ENCODE measurements around the gene INTS11. TPM values are rescaled to one million over a fixed set of nuclear protein-coding genes. Genes with fewer than 3 reads are reported as not detected.
A peak's percentile ranks its signal among the peaks of the same experiment; 100 is the strongest.

INTS11 gene
- total and polyA plus RNA-seq, 9 of the 15 experiments (the other 6 are each of a cell fraction or from before 2014, with no cell fraction given): 3.6 to 183 (median 110) TPM

DNA sequence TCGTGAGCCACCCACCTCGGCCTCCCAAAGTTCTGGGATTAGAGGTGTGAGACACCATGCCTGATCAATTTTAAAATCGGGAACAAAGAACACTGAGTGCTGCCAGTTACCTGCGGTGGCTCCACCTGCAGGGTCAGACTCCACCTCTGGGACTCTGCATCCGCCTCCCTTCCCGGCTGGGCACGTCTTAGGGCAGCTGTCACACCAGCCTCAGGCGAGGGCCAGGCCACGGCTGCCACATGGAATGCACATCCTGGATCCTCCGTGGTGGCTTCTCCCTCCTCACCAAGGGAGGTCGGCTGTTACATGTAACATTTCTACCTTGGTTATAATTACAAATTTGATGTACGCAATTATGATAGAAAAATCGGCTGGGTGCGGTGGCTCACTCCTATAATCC, 39.8 kb upstream of the INTS11 start (continued):
- TF ChIP-seq, protein P1, sequence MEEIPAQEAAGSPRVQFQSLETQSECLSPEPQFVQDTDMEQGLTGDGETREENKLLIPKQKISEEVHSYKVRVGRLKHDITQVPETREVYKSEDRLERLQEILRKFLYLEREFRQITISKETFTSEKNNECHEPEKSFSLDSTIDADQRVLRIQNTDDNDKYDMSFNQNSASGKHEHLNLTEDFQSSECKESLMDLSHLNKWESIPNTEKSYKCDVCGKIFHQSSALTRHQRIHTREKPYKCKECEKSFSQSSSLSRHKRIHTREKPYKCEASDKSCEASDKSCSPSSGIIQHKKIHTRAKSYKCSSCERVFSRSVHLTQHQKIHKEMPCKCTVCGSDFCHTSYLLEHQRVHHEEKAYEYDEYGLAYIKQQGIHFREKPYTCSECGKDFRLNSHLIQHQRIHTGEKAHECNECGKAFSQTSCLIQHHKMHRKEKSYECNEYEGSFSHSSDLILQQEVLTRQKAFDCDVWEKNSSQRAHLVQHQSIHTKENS (CRISPR knock-in tag; IDR thresholded peaks at IDR 0.05): no peak

DNA sequence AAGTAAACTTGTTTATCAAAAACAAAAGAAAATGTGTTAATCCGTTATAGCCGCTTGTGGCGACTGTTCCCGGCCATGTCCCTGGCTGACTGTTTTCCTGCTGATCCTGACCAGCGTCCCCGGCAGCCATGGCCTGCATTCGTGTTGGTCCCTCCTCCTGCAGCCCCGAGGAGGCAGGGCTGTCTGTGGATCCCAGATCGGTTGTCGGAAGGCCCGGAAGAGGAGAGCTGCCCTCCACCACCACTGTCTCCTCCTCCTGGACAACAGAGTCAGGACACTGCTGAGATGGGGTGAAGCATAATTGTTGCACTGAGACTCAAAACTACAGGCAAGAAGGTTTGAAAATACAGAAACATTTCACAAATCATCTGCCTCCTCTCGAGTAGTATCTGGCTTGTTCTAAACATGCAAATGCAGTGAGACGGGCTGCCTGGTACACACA, 37.5 kb upstream of the INTS11 start:
- peaks cover 12% of the 10 kb centered on the region for H3K9me3 ChIP-seq (replicated peaks; ENCODE audit: control insufficient read depth, insufficient read depth, low read depth, low read length)
- H2AFZ ChIP-seq (ENCODE audit: low read depth, low read length): peak overlapping the region; percentile 20; the same call in 1 of the 2 replicates
- H3K4me1 ChIP-seq (replicated peaks in 1 of 2; ENCODE audit: control insufficient read depth in 2 of 2, insufficient read depth in 2 of 2, low read length in 2 of 2): peaks cover 19 to 51% of the 10 kb centered on the region in 2 experiments
- 0 out of 4 replicates have a peak overlapping the region, but pooled peaks of 1 of the 2 experiments have one; percentile 47 for H3K9ac ChIP-seq (ENCODE audit: insufficient read depth in 1 of 2, low read depth in 2 of 2, low read length in 2 of 2)
- no peak overlapping the region for H3K4me2 ChIP-seq (ENCODE audit: insufficient read depth, low read length)
- no peaks in the 10 kb centered on the region for H4K20me1 ChIP-seq (replicated peaks; ENCODE audit: control insufficient read depth, insufficient read depth, low read length)
- H3K27ac ChIP-seq (ENCODE audit: extremely low read depth, low read depth, low read length): no peak overlapping the region
- TF ChIP-seq YY1 (IDR thresholded peaks at IDR 0.05; ENCODE audit: borderline replicate concordance in 1 of 3, control insufficient read depth in 1 of 3, extremely low read depth in 1 of 3, insufficient read depth in 3 of 3, insufficient read length in 1 of 3, insufficient replicate concordance in 2 of 3, low read depth in 1 of 3, low read length in 2 of 3) (peak in 1 of 3 experiments; percentile 28), SMARCB1 (IDR thresholded peaks at IDR 0.05; ENCODE audit: insufficient read length, low read depth) (no peak), SP2 (IDR thresholded peaks at IDR 0.05; ENCODE audit: extremely low read depth, low read depth, low read length, poor library complexity, severe bottlenecking) (no peak), ZBTB17 (CRISPR knock-in tag; IDR thresholded peaks at IDR 0.05) (peak; percentile 58; the same call in 1 of the 2 replicates)
- TF ChIP-seq, protein P2, sequence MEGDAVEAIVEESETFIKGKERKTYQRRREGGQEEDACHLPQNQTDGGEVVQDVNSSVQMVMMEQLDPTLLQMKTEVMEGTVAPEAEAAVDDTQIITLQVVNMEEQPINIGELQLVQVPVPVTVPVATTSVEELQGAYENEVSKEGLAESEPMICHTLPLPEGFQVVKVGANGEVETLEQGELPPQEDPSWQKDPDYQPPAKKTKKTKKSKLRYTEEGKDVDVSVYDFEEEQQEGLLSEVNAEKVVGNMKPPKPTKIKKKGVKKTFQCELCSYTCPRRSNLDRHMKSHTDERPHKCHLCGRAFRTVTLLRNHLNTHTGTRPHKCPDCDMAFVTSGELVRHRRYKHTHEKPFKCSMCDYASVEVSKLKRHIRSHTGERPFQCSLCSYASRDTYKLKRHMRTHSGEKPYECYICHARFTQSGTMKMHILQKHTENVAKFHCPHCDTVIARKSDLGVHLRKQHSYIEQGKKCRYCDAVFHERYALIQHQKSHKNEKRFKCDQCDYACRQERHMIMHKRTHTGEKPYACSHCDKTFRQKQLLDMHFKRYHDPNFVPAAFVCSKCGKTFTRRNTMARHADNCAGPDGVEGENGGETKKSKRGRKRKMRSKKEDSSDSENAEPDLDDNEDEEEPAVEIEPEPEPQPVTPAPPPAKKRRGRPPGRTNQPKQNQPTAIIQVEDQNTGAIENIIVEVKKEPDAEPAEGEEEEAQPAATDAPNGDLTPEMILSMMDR (IDR thresholded peaks at IDR 0.05 in 2 of 3, conservative IDR thresholded peaks at IDR 0.05 in 1 of 3; ENCODE audit: insufficient read depth in 2 of 3, low read depth in 1 of 3, low read length in 3 of 3): 0 out of 6 replicates have a peak, but pooled peaks of 1 of the 3 experiments have one; percentile 8
- TF ChIP-seq, protein P3, sequence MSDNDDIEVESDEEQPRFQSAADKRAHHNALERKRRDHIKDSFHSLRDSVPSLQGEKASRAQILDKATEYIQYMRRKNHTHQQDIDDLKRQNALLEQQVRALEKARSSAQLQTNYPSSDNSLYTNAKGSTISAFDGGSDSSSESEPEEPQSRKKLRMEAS (CRISPR knock-in tag; IDR thresholded peaks at IDR 0.05): no peak
- TF ChIP-seq, protein P4, sequence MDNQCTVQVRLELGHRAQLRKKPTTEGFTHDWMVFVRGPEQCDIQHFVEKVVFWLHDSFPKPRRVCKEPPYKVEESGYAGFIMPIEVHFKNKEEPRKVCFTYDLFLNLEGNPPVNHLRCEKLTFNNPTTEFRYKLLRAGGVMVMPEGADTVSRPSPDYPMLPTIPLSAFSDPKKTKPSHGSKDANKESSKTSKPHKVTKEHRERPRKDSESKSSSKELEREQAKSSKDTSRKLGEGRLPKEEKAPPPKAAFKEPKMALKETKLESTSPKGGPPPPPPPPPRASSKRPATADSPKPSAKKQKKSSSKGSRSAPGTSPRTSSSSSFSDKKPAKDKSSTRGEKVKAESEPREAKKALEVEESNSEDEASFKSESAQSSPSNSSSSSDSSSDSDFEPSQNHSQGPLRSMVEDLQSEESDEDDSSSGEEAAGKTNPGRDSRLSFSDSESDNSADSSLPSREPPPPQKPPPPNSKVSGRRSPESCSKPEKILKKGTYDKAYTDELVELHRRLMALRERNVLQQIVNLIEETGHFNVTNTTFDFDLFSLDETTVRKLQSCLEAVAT (IDR thresholded peaks at IDR 0.05): peak in 1 of 2 experiments; percentile 76; a peak in 2 of 4 replicates
- in situ Hi-C loops (cut with MboI): loop anchor here (10.0 kb wide), 1 partner anchor 553 kb away; the partner anchor contains the start of genes CALML6 and TMEM52
- no peak overlapping the region for H3K4me3 ChIP-seq
- H3K36me3 ChIP-seq (ENCODE audit: control insufficient read depth, insufficient read depth, low read length): no peaks in the 10 kb centered on the region
- no peak for ATAC-seq
- no peak for FAIRE-seq
- intact Hi-C loops (cut with micrococcal nuclease): no loop called here
- no TSS peak for BruUV-seq (replicated peaks)
- 40% methylated on average over 13 of the region's 13 CpGs for WGBS (ENCODE audit: insufficient coverage, low coverage, missing lambda C conversion rate)
- CTCF ChIA-PET (ENCODE audit: low intra/inter-chr PET ratio): no interaction called here
- H3K9me1 ChIP-seq (ENCODE audit: control insufficient read depth, insufficient read depth, low read length): no peaks in the 10 kb centered on the region
- no peak for DNase-seq (ENCODE audit: extremely low read depth in 1 of 4, low spot score in 3 of 4)
- peaks cover 6% of the 10 kb centered on the region; the same call in 2 of the 3 replicates for H3K79me2 ChIP-seq (ENCODE audit: control insufficient read depth, insufficient read depth, low read length)
- POLR2A ChIA-PET: no interaction called here
- no peaks in the 10 kb centered on the region; a peak in 1 of 5 replicates for H3K27me3 ChIP-seq (ENCODE audit: control insufficient read depth in 2 of 2, insufficient read depth in 2 of 2, low read length in 2 of 2)

Data from K562 (cell line).